OCI-LY3 (cell line): ENCODE measurements around the gene ZNF134.

Experiments
- CTCF ChIP-seq: fragments of 200-600, 300-600 bp; sonication (generic); IDR thresholded peaks from 2 replicates; pipeline ENCODE4 v1.5.1; 2014; ENCODE audit warnings: antibody characterized with exemption, low read length, low read depth
- EZH2phosphoT487 ChIP-seq: fragments of 200-600 bp; shearing (Covaris generic); IDR thresholded peaks from 2 replicates; pipeline ENCODE4 v1.6.1; 2018; ENCODE audit warnings: antibody characterized with exemption, mixed run types, low read depth

GRCh38 chr19:57641715-57642234 is 27.7 kb downstream of the ZNF134 start:
- TF ChIP-seq CTCF (no peak), EZH2phosphoT487 (no peak)
